Measurements from ENCODE around the gene DCTPP1. TPM values are rescaled to one million over a fixed set of nuclear protein-coding genes. Genes with fewer than 3 reads are reported as not detected.

Gene DCTPP1
- total and polyA plus RNA-seq, 2 of the 13 experiments (the other 11 are each of a cell fraction or from before 2014, with no cell fraction given): 54.8 to 74.4 TPM

DNA sequence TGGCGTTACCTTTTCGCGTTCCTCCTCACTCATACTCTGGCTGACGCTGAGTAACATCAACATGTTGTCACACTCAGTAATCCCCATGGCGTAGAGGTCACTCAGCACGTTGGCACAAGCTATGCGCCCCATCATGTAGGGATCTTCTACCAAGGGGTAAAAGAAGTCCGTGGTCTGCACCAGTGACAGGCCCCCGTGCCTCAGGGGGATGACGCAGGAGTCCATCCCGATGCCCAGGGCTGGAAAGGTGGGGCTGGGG is 15.2 kb upstream of the DCTPP1 start (continued):
- TF ChIP-seq, protein P1, sequence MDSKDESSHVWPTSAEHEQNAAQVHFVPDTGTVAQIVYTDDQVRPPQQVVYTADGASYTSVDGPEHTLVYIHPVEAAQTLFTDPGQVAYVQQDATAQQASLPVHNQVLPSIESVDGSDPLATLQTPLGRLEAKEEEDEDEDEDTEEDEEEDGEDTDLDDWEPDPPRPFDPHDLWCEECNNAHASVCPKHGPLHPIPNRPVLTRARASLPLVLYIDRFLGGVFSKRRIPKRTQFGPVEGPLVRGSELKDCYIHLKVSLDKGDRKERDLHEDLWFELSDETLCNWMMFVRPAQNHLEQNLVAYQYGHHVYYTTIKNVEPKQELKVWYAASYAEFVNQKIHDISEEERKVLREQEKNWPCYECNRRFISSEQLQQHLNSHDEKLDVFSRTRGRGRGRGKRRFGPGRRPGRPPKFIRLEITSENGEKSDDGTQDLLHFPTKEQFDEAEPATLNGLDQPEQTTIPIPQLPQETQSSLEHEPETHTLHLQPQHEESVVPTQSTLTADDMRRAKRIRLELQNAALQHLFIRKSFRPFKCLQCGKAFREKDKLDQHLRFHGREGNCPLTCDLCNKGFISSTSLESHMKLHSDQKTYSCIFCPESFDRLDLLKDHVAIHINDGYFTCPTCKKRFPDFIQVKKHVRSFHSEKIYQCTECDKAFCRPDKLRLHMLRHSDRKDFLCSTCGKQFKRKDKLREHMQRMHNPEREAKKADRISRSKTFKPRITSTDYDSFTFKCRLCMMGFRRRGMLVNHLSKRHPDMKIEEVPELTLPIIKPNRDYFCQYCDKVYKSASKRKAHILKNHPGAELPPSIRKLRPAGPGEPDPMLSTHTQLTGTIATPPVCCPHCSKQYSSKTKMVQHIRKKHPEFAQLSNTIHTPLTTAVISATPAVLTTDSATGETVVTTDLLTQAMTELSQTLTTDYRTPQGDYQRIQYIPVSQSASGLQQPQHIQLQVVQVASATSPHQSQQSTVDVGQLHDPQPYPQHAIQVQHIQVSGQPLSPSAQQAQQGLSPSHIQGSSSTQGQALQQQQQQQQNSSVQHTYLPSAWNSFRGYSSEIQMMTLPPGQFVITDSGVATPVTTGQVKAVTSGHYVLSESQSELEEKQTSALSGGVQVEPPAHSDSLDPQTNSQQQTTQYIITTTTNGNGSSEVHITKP (CRISPR knock-in tag; IDR thresholded peaks at IDR 0.05; ENCODE audit: low read depth): no peak
- TF ChIP-seq ARHGAP35 (CRISPR knock-in tag; IDR thresholded peaks at IDR 0.05; ENCODE audit: borderline replicate concordance): no peak
- TF ChIP-seq, protein P2, sequence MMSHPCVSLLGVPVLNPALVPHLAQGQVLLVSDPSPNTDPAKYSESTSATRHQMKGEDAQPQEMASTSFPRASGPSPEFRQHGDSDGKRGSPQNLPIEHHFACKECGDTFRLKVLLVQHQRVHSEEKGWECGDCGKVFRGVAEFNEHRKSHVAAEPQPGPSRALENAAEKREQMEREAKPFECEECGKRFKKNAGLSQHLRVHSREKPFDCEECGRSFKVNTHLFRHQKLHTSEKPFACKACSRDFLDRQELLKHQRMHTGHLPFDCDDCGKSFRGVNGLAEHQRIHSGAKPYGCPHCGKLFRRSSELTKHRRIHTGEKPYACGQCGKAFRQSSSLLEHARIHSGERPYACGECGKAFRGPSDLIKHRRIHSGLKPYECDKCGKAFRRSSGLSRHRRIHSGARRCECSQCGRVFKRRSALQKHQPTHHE (CRISPR knock-in tag; IDR thresholded peaks at IDR 0.05; ENCODE audit: borderline replicate concordance): 0 out of 2 replicates have a peak, but pooled peaks have one; percentile 31
- TF ChIP-seq, protein P3, sequence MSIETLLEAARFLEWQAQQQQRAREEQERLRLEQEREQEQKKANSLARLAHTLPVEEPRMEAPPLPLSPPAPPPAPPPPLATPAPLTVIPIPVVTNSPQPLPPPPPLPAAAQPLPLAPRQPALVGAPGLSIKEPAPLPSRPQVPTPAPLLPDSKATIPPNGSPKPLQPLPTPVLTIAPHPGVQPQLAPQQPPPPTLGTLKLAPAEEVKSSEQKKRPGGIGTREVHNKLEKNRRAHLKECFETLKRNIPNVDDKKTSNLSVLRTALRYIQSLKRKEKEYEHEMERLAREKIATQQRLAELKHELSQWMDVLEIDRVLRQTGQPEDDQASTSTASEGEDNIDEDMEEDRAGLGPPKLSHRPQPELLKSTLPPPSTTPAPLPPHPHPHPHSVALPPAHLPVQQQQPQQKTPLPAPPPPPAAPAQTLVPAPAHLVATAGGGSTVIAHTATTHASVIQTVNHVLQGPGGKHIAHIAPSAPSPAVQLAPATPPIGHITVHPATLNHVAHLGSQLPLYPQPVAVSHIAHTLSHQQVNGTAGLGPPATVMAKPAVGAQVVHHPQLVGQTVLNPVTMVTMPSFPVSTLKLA (IDR thresholded peaks at IDR 0.05): no peak
- no peak for TF ChIP-seq ZNF598 (CRISPR knock-in tag; IDR thresholded peaks at IDR 0.05; ENCODE audit: borderline replicate concordance)
- 0 out of 2 replicates have a peak, but pooled peaks have one; percentile 42 for TF ChIP-seq SSRP1 (CRISPR knock-in tag; IDR thresholded peaks at IDR 0.05)
- TF ChIP-seq ETV5 (CRISPR knock-in tag; IDR thresholded peaks at IDR 0.05; ENCODE audit: borderline replicate concordance): no peak
- no peak for TF ChIP-seq SAFB2 (CRISPR knock-in tag; IDR thresholded peaks at IDR 0.05; ENCODE audit: borderline replicate concordance, low read depth)
- no peak for TF ChIP-seq RFX1 (IDR thresholded peaks at IDR 0.05)
- TF ChIP-seq ZNF629 (CRISPR knock-in tag; conservative IDR thresholded peaks at IDR 0.05): no peak
- TF ChIP-seq ZNF788 (CRISPR knock-in tag; IDR thresholded peaks at IDR 0.05; ENCODE audit: borderline replicate concordance): peak; percentile 12; the same call in 1 of the 2 replicates
- 0 out of 2 replicates have a peak, but pooled peaks have one; percentile 21 for TF ChIP-seq HOXA3 (CRISPR knock-in tag; IDR thresholded peaks at IDR 0.05)
- peak; percentile 28 for TF ChIP-seq ZNF225 (CRISPR knock-in tag; IDR thresholded peaks at IDR 0.05)
- TF ChIP-seq ZNF891 (CRISPR knock-in tag; IDR thresholded peaks at IDR 0.05): peak; percentile 43; the same call in 1 of the 2 replicates
- TF ChIP-seq ZNF709 (CRISPR knock-in tag; IDR thresholded peaks at IDR 0.05): no peak
- TF ChIP-seq RBAK (CRISPR knock-in tag; IDR thresholded peaks at IDR 0.05): no peak
- no peak for TF ChIP-seq ZNF7 (CRISPR knock-in tag; IDR thresholded peaks at IDR 0.05)
- TF ChIP-seq, protein P4, sequence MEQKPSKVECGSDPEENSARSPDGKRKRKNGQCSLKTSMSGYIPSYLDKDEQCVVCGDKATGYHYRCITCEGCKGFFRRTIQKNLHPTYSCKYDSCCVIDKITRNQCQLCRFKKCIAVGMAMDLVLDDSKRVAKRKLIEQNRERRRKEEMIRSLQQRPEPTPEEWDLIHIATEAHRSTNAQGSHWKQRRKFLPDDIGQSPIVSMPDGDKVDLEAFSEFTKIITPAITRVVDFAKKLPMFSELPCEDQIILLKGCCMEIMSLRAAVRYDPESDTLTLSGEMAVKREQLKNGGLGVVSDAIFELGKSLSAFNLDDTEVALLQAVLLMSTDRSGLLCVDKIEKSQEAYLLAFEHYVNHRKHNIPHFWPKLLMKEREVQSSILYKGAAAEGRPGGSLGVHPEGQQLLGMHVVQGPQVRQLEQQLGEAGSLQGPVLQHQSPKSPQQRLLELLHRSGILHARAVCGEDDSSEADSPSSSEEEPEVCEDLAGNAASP (CRISPR knock-in tag; IDR thresholded peaks at IDR 0.05; ENCODE audit: borderline replicate concordance): no peak
- TF ChIP-seq, protein P5, sequence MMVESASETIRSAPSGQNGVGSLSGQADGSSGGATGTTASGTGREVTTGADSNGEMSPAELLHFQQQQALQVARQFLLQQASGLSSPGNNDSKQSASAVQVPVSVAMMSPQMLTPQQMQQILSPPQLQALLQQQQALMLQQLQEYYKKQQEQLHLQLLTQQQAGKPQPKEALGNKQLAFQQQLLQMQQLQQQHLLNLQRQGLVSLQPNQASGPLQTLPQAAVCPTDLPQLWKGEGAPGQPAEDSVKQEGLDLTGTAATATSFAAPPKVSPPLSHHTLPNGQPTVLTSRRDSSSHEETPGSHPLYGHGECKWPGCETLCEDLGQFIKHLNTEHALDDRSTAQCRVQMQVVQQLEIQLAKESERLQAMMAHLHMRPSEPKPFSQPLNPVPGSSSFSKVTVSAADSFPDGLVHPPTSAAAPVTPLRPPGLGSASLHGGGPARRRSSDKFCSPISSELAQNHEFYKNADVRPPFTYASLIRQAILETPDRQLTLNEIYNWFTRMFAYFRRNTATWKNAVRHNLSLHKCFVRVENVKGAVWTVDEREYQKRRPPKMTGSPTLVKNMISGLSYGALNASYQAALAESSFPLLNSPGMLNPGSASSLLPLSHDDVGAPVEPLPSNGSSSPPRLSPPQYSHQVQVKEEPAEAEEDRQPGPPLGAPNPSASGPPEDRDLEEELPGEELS (CRISPR knock-in tag; IDR thresholded peaks at IDR 0.05): no peak

Measured in HepG2 (cell line).